ENCODE results near the gene PDE4B.

DNA sequence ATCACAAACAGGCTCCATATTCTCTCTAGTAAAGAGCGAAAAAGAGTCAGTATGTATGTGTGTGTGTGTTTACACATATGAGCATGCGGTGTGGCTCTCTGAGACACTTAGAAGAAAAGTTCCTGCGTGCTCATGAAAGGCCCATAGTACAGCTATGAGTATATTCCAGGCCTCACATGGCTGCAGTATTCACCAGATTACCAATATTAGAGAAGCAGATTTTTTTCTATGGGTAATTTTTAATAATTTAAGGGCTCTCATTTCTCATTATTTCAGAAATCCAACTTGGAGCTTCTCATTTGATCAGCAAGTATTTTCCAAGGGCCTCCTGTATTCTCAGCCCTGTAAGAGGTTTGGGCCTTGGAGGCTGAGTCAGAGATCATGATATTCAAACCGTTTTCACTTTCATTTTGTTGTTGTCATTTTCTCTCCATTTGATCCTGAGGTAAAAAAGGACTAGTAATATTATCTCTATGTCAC, 508.3 kb downstream of the PDE4B start:
- TF ChIP-seq, protein P1, sequence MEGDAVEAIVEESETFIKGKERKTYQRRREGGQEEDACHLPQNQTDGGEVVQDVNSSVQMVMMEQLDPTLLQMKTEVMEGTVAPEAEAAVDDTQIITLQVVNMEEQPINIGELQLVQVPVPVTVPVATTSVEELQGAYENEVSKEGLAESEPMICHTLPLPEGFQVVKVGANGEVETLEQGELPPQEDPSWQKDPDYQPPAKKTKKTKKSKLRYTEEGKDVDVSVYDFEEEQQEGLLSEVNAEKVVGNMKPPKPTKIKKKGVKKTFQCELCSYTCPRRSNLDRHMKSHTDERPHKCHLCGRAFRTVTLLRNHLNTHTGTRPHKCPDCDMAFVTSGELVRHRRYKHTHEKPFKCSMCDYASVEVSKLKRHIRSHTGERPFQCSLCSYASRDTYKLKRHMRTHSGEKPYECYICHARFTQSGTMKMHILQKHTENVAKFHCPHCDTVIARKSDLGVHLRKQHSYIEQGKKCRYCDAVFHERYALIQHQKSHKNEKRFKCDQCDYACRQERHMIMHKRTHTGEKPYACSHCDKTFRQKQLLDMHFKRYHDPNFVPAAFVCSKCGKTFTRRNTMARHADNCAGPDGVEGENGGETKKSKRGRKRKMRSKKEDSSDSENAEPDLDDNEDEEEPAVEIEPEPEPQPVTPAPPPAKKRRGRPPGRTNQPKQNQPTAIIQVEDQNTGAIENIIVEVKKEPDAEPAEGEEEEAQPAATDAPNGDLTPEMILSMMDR (IDR thresholded peaks at IDR 0.05): no peak
- TF ChIP-seq POLR2A (IDR thresholded peaks at IDR 0.05): no peak

All from esophagus squamous epithelium (tissue), 4 donors.